Stimulated activated CD8-positive, alpha-beta memory T cell treated with anti-CD3 and anti-CD28 coated beads, Interleukin-7, amount 100 ng/mL, for 4 hours (primary cell): ENCODE results near the gene SFXN5.
A peak's percentile ranks its signal among the peaks of the same experiment; 100 is the strongest.

Experiments
- DNase-seq, 2 donors: peaks; one replicate each; pipeline ENCODE4 v3.0.0-alpha.2; 2020; ENCODE audit warnings: low read depth in 2 of 2

Gene SFXN5

DNA sequence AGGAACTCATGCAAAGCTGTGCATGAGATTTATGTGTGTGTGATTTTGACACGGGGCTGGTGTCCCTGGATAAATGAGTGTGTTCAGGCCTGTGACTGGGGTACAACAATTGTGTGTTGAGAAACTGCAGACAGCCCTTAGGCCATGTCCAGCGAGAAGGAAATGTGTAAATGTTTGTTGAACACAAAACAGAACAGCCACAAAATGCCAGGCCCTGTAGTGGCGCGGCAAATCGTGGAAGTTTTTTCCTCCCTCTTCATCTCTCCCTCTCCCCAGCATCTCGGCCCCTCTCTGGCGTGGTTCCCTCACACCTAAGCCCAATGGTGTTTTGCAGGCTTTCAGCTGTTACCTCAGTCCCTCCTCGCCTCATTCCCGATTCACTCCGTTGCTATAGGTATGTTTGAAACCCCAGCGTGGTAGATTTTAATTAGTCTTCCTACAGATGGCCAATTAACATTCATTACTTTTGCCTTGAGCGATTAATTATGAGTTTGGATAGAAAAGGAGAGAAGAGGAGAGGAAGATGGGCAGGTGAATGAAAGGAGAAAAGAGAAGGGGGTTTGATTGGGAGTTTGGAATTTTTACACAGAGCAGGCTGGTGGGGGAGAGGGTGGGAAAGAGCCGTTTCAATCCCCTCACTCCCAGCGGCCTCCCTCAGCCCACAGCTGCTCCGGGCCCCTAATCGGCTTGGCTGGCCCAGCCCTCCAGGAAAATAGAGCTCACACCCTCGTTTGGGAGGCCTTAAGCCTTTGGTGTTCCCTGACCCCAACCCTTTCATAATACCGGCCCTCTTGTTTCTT lies 173.5 kb downstream of the SFXN5 start:
- no peak for DNase-seq

DNA sequence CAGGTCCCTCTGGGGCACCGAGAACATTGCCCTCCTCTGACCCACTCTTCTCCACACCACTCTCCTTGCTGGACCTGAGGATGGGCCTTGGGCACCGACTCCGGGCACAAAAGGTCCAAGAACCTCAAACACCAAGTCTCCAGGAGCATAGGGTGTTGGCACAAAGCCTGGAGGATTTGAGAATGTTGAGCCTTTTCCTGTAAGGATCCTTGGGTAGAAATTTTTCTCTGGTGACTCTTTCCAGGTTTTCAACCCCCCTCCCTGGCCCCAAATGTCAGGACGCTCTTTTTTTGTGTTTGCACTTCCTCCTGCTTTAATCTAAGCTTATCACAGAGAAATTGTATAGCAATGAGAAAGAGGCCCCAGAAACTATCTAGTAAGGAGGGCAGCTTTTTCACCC lies 175.1 kb downstream of the SFXN5 start:
- DNase-seq = no peak

DNA sequence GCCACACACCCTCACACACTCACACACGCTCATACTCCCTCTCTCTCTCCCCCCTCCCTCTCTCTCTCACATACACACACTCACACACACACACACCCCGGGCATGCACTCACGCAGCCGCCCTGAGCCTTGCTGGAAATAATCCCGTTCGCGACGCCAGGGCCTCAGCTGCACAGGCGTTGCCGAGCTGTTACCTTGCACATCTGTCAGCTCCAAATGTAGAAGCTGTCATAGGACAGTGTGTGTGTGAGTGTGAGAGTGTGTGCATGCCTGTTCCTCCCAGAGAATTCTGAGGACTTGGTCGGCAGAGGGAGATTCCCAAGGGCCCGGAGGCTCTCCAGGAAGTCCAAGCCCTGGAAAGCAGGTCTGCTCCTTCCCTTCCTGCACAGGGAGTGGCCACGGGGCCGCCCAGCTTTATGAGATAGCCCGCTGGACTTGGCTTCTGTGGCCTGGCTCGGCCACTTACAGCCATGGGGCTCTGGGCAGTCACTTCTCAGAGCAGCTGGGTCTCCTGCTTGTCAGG lies 175.7 kb downstream of the SFXN5 start:
- DNase-seq = no peak

DNA sequence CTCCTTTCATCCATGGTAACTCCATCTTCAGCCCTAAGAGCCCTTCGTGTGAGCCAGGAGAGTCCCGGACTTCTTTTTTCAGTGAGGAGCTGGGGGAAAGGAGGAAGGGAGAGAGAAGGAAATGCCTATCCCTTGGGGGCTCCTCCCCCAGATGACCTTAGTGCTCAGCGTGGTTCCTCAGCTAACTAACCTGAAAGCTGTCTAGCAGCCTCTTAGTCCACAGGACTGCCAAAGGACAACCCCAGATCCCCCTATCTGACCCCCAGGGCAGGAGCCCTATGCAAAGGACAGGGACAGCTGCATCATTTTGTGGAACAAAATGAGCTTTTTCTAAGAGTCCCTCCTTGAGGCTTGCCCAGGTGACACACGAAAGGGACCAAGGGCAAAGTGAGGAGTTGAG lies 176.4 kb downstream of the SFXN5 start:
- DNase-seq = no peak

DNA sequence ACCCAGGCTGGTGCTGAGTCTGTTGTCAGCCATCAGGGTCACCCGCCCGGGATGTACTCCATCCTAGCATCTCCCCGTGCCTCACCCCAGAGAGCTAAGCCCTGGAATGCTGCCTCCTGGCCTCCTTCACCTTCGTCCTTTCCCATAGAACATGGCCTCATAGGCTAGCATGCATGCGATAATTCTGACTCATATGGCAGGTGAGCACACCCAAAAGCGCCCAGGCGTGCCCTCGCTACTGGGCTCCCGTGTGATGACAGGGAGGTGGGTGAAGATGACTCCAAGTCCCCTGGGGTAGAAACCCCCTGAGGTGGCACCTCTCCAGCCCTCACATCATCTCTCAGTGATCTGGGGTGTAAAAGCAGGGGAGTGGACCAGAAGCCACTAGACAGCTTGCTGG lies 177.0 kb downstream of the SFXN5 start:
- no peak for DNase-seq

DNA sequence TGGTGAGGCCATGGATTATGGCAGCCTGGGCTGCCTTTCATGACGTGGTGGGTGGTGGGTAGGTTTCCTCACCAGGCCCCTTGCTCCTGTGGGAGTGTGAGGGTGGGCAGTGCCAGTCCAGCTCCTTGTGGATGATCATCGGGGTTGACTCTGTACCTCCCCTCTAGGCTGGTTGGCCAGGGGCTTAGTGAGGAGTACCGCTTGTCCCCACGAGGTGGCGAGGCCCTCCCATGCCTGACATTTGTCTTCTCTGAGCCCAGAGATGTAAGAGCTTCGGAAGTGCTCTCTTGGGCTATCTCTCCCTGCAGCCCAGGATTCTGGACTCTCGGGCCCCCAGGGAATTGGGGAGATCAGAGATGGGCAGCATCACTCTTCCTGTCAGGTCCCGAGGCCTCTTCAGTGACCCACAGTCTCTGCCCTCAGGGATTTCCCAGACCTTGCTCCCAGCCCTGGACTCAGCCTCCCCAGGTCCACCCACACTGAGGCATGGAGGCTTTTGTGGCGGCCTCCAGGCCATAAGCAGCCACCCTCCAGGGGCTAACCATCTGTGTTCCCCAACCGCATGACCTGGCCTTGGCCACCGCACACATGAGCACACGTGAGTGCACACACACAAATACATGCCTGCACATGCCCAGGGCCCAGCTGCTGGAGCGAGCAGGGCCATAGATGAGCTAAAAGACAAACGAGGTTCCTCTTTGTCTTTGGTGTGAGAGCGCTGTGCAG lies 177.8 kb downstream of the SFXN5 start:
- DNase-seq = no peak

DNA sequence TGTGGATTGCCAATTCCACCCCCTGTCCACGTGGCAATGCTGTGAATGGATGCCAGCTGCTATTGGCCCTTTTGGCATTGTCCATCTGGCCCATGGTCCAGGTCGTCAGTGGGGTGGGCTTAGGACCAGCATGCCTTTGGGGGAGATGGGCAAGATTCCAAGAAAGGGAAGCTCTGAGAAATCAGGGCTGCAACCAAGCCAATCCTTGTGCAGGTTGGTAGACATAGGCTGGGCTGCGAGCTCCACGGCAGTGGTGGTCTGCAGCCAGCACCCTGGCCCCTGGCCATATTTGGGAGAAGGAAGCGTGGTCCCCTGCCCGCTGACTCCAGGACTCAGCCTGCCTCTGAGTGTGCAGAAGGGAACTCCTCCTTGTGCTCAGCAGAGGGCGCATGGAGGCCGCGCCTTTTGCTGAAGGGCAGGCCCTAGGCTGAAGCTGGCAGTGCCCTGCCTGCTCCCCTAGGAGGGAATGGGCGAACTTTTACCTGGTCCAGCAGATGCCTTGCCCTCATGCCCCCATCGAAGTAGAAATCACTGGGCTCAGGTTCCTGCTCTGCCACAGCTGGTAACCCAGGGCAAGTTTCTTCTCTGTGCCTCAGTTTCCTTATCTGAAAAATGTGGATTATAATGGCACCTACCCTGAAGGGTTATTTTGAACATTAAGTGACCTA lies 178.9 kb downstream of the SFXN5 start:
- peak in 1 of 2 donors; percentile 42 for DNase-seq
